Gastroesophageal sphincter (tissue), 3 donors: ENCODE data around the gene CNTNAP2.

ENCODE experiments used
- EP300 ChIP-seq: sonication (generic); formaldehyde crosslinking; IDR thresholded peaks from one replicate; pipeline ENCODE4 v1.6.1; 2017; ENCODE audit warnings: antibody characterized with exemption, mild to moderate bottlenecking
- POLR2A ChIP-seq, 2 donors: fragments of 450-650 bp; IDR thresholded peaks; one replicate each; pipeline ENCODE4 v1.6.1; 2017; ENCODE audit warnings: antibody characterized with exemption in 2 of 2, mild to moderate bottlenecking in 2 of 2, moderate library complexity in 1 of 2
- POLR2AphosphoS5 ChIP-seq: sonication (generic); formaldehyde crosslinking; IDR thresholded peaks from one replicate; pipeline ENCODE4 v1.6.1; 2017; ENCODE audit warnings: antibody characterized with exemption
- TF ChIP-seq, protein P1 (sequence below), 4 experiments: fragments of 200-600 bp in 2 of 4; fragments of 450-650 bp in 2 of 4; sonication (generic) in 1 of 4; IDR thresholded peaks; one replicate each; pipeline ENCODE4 v1.5.1; 2017 to 2019; ENCODE audit warnings: antibody characterized with exemption in 4 of 4, mild to moderate bottlenecking in 2 of 4, moderate library complexity in 2 of 4

DNA sequence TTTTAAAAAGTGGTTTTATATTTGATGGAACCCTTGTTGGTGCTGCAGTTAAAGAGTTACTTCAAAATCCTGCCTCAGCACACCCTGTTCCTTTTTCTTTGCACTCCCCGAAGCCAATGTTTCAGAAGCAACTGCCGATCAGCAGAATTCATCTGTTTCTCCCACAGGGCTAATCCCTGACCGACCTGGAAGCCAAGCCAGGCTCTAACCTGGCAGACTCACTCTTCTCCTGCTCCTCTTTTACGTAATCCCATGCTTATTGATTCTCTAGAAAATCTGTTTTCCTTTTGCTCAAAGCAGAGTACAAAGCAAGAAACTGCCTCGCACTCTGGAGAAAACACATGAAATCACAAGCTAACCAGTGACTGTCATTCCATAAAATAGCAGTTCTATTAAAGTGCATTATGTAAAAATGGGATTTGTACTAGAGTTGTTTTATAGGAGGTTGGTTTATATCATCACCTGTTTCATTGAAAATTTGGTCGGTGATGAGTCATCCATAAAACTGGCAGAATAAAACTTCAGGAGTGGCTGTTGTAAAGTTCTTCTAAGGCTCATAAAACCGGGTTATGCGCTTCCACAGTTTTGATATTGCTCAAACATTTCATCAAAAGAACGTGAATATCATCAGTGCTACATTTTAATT is 99.9 kb downstream of the CNTNAP2 start:
- TF ChIP-seq POLR2AphosphoS5 (no peak), EP300 (no peak), POLR2A (IDR thresholded peaks at IDR 0.05) (no peak)
- TF ChIP-seq, protein P1, sequence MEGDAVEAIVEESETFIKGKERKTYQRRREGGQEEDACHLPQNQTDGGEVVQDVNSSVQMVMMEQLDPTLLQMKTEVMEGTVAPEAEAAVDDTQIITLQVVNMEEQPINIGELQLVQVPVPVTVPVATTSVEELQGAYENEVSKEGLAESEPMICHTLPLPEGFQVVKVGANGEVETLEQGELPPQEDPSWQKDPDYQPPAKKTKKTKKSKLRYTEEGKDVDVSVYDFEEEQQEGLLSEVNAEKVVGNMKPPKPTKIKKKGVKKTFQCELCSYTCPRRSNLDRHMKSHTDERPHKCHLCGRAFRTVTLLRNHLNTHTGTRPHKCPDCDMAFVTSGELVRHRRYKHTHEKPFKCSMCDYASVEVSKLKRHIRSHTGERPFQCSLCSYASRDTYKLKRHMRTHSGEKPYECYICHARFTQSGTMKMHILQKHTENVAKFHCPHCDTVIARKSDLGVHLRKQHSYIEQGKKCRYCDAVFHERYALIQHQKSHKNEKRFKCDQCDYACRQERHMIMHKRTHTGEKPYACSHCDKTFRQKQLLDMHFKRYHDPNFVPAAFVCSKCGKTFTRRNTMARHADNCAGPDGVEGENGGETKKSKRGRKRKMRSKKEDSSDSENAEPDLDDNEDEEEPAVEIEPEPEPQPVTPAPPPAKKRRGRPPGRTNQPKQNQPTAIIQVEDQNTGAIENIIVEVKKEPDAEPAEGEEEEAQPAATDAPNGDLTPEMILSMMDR (IDR thresholded peaks at IDR 0.05) = no peak
